ENCODE data around the gene CD8A. TPM values are rescaled to one million over a fixed set of nuclear protein-coding genes. Genes with fewer than 3 reads are reported as not detected.
"Not testable (repeated sequence)": the region's sequence is repeated elsewhere in the genome, so short reads cannot be mapped to it uniquely, and the experiment has no call there.

Gene CD8A
- total RNA-seq, 1 donor from 2014 or later = 17.7 TPM

DNA sequence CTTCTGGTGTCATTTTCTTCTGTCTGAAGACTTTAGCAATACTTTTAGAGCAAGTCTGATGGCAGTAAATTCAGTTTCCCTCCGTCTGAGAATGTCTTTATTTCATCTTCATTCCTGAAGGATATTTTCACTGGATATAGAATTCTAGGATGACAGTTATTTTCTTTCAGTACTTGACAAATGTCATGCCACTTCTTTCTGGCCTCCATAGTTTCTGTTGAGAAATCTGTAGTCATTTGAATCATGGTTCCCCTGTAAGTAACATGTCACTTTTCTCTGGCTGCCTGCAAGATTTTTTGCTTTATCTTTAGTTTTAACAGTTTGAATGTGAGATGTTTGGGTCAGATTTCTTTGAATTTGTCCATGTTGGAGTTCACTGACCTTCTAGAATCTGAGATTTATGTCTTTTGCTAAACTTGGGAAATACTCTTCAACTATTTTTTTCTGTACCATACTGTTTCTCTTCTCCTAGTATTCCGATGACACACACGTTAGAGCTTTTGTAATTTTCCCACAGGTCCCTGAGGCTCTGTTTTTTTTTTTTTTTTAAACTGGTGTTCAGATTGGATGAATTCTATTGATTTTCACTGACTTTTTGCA lies 40.4 kb downstream of the CD8A start:
- Histone ChIP-seq H3K27me3 (no peaks in the 10 kb centered on the region), H3K4me1 (no peaks in the 10 kb centered on the region), H3K4me3 (no peak overlapping the region), H3K9me3 (peaks cover 0 to 14% of the 10 kb centered on the region in 2 donors), H3K36me3 (peaks cover 12 to 23% of the 10 kb centered on the region in 2 donors), H3K27ac (no peak overlapping the region)
- no peak for DNase-seq (ENCODE audit: low spot score in 2 of 2)
- intact Hi-C loops (cut with DNase I) = no loop called here
- TF ChIP-seq, protein P1, sequence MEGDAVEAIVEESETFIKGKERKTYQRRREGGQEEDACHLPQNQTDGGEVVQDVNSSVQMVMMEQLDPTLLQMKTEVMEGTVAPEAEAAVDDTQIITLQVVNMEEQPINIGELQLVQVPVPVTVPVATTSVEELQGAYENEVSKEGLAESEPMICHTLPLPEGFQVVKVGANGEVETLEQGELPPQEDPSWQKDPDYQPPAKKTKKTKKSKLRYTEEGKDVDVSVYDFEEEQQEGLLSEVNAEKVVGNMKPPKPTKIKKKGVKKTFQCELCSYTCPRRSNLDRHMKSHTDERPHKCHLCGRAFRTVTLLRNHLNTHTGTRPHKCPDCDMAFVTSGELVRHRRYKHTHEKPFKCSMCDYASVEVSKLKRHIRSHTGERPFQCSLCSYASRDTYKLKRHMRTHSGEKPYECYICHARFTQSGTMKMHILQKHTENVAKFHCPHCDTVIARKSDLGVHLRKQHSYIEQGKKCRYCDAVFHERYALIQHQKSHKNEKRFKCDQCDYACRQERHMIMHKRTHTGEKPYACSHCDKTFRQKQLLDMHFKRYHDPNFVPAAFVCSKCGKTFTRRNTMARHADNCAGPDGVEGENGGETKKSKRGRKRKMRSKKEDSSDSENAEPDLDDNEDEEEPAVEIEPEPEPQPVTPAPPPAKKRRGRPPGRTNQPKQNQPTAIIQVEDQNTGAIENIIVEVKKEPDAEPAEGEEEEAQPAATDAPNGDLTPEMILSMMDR (IDR thresholded peaks at IDR 0.05) = no peak

DNA sequence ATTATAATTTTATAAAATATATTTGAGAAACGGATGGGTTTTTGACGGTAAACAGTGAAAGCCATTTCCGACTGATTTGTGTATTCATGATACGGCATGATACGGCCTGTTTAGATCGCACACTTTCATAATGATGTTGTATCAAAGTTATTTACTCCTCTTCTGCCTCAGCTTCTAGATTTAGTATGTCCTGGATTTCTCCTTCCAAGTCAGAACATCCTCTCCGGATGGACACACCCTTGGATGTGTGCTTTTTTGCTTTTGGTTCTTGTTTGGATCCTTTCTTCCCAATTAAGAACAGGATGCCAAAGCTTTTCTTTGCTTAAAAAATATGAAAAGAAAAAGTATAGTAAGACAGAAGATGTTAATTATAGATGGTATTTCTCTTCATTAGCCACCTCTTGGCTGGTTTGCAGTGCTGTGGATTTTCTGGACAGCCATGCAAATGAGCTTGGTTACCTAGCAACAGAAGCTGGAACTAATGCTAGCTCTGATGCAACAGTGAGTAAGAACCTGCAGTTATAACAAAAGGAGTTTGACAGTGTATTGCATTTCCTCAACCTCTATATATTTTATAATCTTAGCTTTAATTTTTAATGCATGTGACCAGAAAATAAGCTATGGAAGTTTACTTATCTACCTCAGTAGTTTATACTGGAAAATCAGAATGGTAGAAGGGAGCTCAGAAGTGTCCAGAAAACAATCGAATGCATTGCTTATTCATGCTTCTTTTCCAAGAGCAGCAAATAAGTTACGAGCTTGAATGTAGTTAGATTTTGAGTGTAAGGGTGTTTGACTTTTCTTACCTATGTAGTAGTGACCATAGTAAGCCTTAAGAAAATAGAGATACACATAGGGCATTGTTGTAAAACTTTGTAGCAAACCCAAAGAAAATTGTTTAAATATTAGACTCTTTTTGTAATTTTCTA lies 42.7 kb downstream of the CD8A start:
- TF ChIP-seq, protein P1 (IDR thresholded peaks at IDR 0.05) = no peak
- peaks cover 0 to 14% of the 10 kb centered on the region in 2 donors for H3K9me3 ChIP-seq
- no peaks in the 10 kb centered on the region for H3K4me1 ChIP-seq
- intact Hi-C loops (cut with DNase I) = no loop called here
- no peak for DNase-seq (ENCODE audit: low spot score in 2 of 2)
- no peaks in the 10 kb centered on the region for H3K27me3 ChIP-seq
- H3K4me3 ChIP-seq = no peak overlapping the region
- H3K27ac ChIP-seq = no peak overlapping the region
- H3K36me3 ChIP-seq = peaks cover 6 to 18% of the 10 kb centered on the region in 2 donors

DNA sequence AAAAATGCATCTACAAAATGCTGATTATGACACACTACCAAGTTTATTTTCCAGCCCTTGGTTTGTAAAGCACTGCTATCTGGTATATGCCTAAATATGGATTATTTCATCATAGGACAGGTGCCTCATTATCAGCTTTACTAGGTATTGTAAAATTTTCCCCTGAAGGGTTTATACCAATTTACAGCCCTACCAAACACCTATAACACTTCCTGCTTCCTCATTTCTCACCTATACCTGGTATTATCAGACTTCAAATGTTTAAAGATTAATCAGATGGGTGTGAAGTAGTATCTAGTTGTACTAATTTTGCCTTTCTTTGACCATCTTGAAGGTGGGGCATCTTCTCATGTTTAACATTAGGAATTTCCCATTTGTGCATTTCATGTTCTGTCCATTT lies 43.8 kb downstream of the CD8A start:
- peaks cover 0 to 14% of the 10 kb centered on the region in 2 donors for H3K9me3 ChIP-seq
- H3K4me3 ChIP-seq = no peak overlapping the region
- no peak for DNase-seq (ENCODE audit: low spot score in 2 of 2)
- no peak overlapping the region for H3K27ac ChIP-seq
- TF ChIP-seq, protein P1 (IDR thresholded peaks at IDR 0.05) = no peak
- H3K36me3 ChIP-seq = peaks cover 0 to 7% of the 10 kb centered on the region in 2 donors
- H3K4me1 ChIP-seq = no peaks in the 10 kb centered on the region
- intact Hi-C loops (cut with DNase I) = no loop called here
- no peaks in the 10 kb centered on the region for H3K27me3 ChIP-seq

DNA sequence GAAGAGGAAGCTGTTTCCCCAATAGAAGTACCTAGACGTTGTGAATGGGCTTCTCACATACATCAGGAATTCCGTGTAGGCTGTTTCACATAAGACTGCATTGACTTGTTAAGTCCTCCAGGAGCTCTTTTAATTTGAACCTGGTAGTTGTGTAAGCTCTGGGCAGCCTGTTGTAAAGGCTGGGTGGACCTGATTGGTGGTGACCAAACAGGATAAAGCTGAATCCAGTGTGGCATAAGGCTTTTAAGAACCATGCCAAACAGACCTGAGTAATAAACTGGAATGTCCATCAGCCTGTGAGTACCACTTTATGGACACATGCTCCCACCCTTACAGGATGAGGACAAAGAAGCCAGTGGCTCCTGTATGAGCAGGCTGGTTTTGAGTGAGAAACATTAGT lies 46.6 kb downstream of the CD8A start:
- no peaks in the 10 kb centered on the region for H3K9me3 ChIP-seq
- no peak overlapping the region for H3K4me3 ChIP-seq
- intact Hi-C loops (cut with DNase I) = no loop called here
- peaks cover 0 to 6% of the 10 kb centered on the region in 2 donors for H3K36me3 ChIP-seq
- H3K4me1 ChIP-seq = no peaks in the 10 kb centered on the region
- DNase-seq (ENCODE audit: low spot score in 2 of 2) = no peak
- TF ChIP-seq, protein P1 (IDR thresholded peaks at IDR 0.05) = no peak
- H3K27me3 ChIP-seq = no peaks in the 10 kb centered on the region
- H3K27ac ChIP-seq = no peak overlapping the region

DNA sequence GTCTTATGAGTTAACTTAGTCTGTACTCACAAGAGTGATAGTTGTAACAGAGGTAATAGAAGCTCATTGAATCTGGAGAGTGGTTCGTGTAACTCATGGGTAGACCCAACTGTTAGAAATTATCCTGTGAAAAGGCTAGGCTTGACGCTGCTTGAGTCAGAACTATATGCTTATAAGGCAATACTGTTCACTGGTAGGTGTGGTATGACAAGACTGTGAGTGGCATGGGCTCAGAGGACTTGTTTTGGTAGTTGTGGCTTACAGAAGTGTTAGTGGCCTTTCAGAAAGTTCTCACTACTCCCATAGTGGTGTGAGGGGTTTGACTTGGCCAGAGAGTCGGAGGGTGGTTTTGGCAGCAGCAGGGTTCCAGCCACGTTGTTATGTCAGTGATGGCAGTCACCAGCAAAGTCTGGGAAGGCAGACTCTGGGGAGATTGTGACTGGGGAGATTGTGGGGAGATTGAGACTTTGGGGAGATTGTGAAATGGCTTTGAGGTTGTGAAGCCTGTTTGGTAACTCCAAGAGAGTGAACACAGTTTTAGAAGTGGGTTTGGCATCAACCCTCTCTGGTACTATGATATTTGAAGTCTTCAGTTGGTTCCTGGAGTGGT lies 48.7 kb downstream of the CD8A start:
- intact Hi-C loops (cut with DNase I); H3K36me3 ChIP-seq; H3K27ac ChIP-seq; H3K27me3 ChIP-seq; H3K4me3 ChIP-seq; H3K4me1 ChIP-seq; DNase-seq (ENCODE audit: low spot score in 2 of 2); H3K9me3 ChIP-seq: not testable (repeated sequence)

DNA sequence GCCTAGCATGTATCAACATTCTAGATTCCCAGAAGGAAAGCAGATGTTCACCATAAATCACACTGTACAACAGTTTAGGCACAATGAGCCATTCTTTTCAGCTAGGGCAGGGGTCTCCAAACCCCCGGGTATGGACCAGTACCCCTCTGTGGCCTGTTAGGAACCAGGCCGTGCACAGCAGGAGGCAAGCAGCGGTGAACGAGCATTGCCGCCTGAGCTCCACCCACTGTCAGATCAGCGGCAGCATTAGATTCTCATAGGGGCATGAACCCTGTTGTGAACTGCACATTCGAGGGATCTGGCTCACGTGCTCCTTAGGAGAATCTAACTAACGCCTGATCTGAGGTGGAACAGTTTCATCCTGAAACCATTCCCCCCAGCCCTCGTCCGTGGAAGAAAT lies 50.8 kb downstream of the CD8A start:
- H3K36me3 ChIP-seq; DNase-seq (ENCODE audit: low spot score in 2 of 2); intact Hi-C loops (cut with DNase I); H3K4me3 ChIP-seq; H3K27ac ChIP-seq; H3K4me1 ChIP-seq; H3K9me3 ChIP-seq; H3K27me3 ChIP-seq: not testable (repeated sequence)

DNA sequence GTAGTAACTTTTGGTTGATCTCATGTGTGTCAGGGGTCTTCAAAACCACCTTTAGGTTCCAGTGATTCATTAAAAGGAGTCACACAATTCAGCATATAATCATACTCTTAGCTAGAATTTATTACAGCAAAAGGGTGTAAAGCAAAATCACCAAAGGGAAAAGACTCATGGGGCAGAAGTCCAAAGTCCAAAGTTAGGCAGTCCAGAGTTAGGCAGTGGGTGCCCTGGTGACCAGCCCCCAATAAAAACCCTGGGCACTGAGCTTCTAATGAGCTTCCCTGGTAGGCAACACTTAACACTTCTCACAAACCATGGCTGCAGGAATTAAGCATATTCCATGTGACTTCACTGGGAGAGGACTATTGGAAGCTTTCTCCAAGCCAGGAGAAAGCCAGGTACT lies 51.2 kb downstream of the CD8A start:
- H3K4me1 ChIP-seq; H3K36me3 ChIP-seq; H3K4me3 ChIP-seq; DNase-seq (ENCODE audit: low spot score in 2 of 2); intact Hi-C loops (cut with DNase I); H3K27ac ChIP-seq; H3K27me3 ChIP-seq; H3K9me3 ChIP-seq: not testable (repeated sequence)

DNA sequence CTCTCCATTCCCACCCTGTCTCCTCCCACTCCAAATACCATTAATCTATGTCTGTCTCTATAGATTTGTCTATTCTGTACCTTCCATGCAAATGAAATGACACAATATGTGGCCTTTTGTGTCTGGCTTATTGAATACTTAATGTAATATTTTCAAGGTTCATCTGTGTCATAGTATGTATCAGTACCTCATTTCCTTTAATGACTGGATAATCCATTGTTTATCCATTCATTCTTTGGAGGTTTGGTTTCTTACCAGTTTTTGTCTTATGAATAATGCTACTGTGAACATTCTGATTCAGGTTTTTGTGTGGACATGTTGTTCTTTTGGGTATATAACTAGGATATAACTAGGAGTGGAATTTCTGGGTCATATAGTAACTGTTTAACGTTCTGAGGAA lies 55.8 kb downstream of the CD8A start:
- DNase-seq (ENCODE audit: low spot score in 2 of 2); intact Hi-C loops (cut with DNase I): not testable (repeated sequence)

More for the DNA sequence above, 55.8 kb downstream of the CD8A start:
- not testable (repeated sequence) for H3K36me3 ChIP-seq, H3K27me3 ChIP-seq, H3K27ac ChIP-seq, H3K9me3 ChIP-seq, H3K4me3 ChIP-seq, H3K4me1 ChIP-seq

Measured in ascending aorta (tissue), 2 donors.